Sigmoid colon (tissue), 4 donors: ENCODE results near the gene CRTC3.

Experiments
- CTCF ChIP-seq, 4 experiments: fragments of 450-650 bp in 3 of 4; fragments of 200-600 bp in 1 of 4; IDR thresholded peaks; one replicate each; pipeline ENCODE4 v1.5.1; 2016 to 2019; ENCODE audit warnings: antibody characterized with exemption in 4 of 4, mild to moderate bottlenecking in 3 of 4, moderate library complexity in 2 of 4
- EP300 ChIP-seq, 4 donors: sonication (generic); formaldehyde crosslinking; IDR thresholded peaks; one replicate each; pipeline ENCODE4 v1.6.1; 2017; ENCODE audit warnings: antibody characterized with exemption in 4 of 4
- POLR2A ChIP-seq, 2 donors: fragments of 450-650 bp; IDR thresholded peaks; one replicate each; pipeline ENCODE4 v1.6.1; 2016; ENCODE audit warnings: antibody characterized with exemption in 2 of 2, mild to moderate bottlenecking in 2 of 2, moderate library complexity in 2 of 2

- TF ChIP-seq POLR2A (IDR thresholded peaks at IDR 0.05) (no peak), CTCF (IDR thresholded peaks at IDR 0.05) (no peak), EP300 (IDR thresholded peaks at IDR 0.05) (no peak)
These were observed 63.9 kb downstream of the CRTC3 start for GRCh38 chr15:90593499-90594158.
